Panc1 (cell line): ENCODE measurements around the gene YJU2.

Experiments used
- POLR2AphosphoS5 ChIP-seq: IDR thresholded peaks from 2 replicates; pipeline ENCODE4 v1.6.1; 2012; ENCODE audit warnings: mild to moderate bottlenecking, low read depth, low read length, moderate library complexity
- SIN3A ChIP-seq: IDR thresholded peaks from 2 replicates; pipeline ENCODE4 v1.6.1; 2012; ENCODE audit warnings: low read depth, mild to moderate bottlenecking, low read length, moderate library complexity, borderline replicate concordance; ENCODE audit not compliant: insufficient read depth
- TF ChIP-seq, protein P1 (sequence below): fragments of 450-650 bp; IDR thresholded peaks from 2 replicates; pipeline ENCODE4 v1.5.1; 2017; ENCODE audit warnings: mild to moderate bottlenecking
- TF ChIP-seq, protein P2 (sequence below), 2 experiments: IDR thresholded peaks; 2 replicates each; pipeline ENCODE4 v1.6.1; 2011 to 2012; ENCODE audit warnings: low read depth in 2 of 2, control low read depth in 1 of 2, low read length in 1 of 2, mild to moderate bottlenecking in 1 of 2, moderate library complexity in 1 of 2; ENCODE audit not compliant: insufficient read depth in 1 of 2

DNA sequence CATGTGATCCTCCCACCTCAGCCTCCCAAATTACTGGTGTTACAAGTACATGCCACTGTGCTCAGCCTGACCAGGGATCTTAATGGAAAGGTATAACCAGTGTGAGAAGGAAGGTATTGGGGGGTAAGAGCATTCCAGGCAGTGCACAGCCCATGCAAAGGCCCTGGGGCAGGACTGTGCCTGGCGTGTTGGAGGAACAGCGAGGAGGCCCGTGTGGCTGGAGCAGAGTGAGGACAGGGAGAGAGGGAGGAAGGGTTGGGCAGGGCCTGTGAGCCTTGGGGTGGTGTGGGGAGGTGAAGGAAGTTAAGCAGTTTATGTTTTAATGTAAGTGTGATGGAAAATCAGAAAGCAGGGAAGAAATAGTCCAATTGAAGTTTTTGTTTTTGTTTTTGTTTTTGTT is 53.7 kb downstream of the YJU2 start:
- TF ChIP-seq, protein P1, sequence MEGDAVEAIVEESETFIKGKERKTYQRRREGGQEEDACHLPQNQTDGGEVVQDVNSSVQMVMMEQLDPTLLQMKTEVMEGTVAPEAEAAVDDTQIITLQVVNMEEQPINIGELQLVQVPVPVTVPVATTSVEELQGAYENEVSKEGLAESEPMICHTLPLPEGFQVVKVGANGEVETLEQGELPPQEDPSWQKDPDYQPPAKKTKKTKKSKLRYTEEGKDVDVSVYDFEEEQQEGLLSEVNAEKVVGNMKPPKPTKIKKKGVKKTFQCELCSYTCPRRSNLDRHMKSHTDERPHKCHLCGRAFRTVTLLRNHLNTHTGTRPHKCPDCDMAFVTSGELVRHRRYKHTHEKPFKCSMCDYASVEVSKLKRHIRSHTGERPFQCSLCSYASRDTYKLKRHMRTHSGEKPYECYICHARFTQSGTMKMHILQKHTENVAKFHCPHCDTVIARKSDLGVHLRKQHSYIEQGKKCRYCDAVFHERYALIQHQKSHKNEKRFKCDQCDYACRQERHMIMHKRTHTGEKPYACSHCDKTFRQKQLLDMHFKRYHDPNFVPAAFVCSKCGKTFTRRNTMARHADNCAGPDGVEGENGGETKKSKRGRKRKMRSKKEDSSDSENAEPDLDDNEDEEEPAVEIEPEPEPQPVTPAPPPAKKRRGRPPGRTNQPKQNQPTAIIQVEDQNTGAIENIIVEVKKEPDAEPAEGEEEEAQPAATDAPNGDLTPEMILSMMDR: no peak
- TF ChIP-seq SIN3A (no peak), POLR2AphosphoS5 (no peak)
- TF ChIP-seq, protein P2, sequence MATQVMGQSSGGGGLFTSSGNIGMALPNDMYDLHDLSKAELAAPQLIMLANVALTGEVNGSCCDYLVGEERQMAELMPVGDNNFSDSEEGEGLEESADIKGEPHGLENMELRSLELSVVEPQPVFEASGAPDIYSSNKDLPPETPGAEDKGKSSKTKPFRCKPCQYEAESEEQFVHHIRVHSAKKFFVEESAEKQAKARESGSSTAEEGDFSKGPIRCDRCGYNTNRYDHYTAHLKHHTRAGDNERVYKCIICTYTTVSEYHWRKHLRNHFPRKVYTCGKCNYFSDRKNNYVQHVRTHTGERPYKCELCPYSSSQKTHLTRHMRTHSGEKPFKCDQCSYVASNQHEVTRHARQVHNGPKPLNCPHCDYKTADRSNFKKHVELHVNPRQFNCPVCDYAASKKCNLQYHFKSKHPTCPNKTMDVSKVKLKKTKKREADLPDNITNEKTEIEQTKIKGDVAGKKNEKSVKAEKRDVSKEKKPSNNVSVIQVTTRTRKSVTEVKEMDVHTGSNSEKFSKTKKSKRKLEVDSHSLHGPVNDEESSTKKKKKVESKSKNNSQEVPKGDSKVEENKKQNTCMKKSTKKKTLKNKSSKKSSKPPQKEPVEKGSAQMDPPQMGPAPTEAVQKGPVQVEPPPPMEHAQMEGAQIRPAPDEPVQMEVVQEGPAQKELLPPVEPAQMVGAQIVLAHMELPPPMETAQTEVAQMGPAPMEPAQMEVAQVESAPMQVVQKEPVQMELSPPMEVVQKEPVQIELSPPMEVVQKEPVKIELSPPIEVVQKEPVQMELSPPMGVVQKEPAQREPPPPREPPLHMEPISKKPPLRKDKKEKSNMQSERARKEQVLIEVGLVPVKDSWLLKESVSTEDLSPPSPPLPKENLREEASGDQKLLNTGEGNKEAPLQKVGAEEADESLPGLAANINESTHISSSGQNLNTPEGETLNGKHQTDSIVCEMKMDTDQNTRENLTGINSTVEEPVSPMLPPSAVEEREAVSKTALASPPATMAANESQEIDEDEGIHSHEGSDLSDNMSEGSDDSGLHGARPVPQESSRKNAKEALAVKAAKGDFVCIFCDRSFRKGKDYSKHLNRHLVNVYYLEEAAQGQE (IDR thresholded peaks at IDR 0.05; ENCODE audit: insufficient read depth in 1 of 2, low read depth in 2 of 2, low read length in 1 of 2): no peak
